GM19025 (cell line): ENCODE results near the gene STARD7.

Experiments
- ATAC-seq: cut with Tn5 transposase; IDR thresholded peaks from one replicate; pipeline ENCODE4 v1.9.1; 2021; ENCODE audit warnings: mild to moderate bottlenecking, low read depth, moderate library complexity; ENCODE audit not compliant: unreplicated experiment

Gene STARD7

GRCh38 chr2:96138179-96139145 is 70.2 kb downstream of the STARD7 start, which contains the start of gene ASTL:
Gene ASTL (minus strand): TSS chr2:96138502. CDS start chr2:96138436, 66 bp downstream.
- ATAC-seq = no peak

- ATAC-seq = no peak
Measured at GRCh38 chr2:96137321-96138178, 71.1 kb downstream of the STARD7 start.

- ATAC-seq = no peak
Measured at GRCh38 chr2:96136129-96136720, 72.4 kb downstream of the STARD7 start.

GRCh38 chr2:96135621-96136020 is 73.0 kb downstream of the STARD7 start:
- no peak for ATAC-seq

- no peak for ATAC-seq
Measured at GRCh38 chr2:96135171-96135570, 73.5 kb downstream of the STARD7 start.
